ENCODE results near the gene DMBT1.
"Not testable (repeated sequence)": the region's sequence is repeated elsewhere in the genome, so short reads cannot be mapped to it uniquely, and the experiment has no call there.

The DMBT1 gene

GRCh38 chr10:122571892-122572291, 11.3 kb downstream of the DMBT1 start:
- TF ChIP-seq ZFX (IDR thresholded peaks at IDR 0.05) (no peak), CTCF (conservative IDR thresholded peaks at IDR 0.05) (no peak)
- H3K27ac ChIP-seq: no peak overlapping the region

GRCh38 chr10:122575776-122576175, 15.2 kb downstream of the DMBT1 start:
- TF ChIP-seq ZFX (IDR thresholded peaks at IDR 0.05) (no peak), CTCF (conservative IDR thresholded peaks at IDR 0.05) (no peak)
- no peak overlapping the region for H3K27ac ChIP-seq

GRCh38 chr10:122576291-122576690, 15.7 kb downstream of the DMBT1 start:
- no peak overlapping the region for H3K27ac ChIP-seq

GRCh38 chr10:122577311-122577885, 16.8 kb downstream of the DMBT1 start:
- TF ChIP-seq CTCF (conservative IDR thresholded peaks at IDR 0.05) (no peak), ZFX (IDR thresholded peaks at IDR 0.05) (no peak)
- H3K27ac ChIP-seq: no peak overlapping the region

More at GRCh38 chr10:122576291-122576690, 15.7 kb downstream of the DMBT1 start:
- TF ChIP-seq CTCF (conservative IDR thresholded peaks at IDR 0.05) (no peak), ZFX (IDR thresholded peaks at IDR 0.05) (no peak)

- not testable (repeated sequence) for H3K27ac ChIP-seq
Measured at GRCh38 chr10:122586070-122586469, 25.5 kb downstream of the DMBT1 start.

GRCh38 chr10:122587098-122587760, 26.7 kb downstream of the DMBT1 start:
- no peak overlapping the region for H3K27ac ChIP-seq
- TF ChIP-seq ZFX (IDR thresholded peaks at IDR 0.05) (no peak), CTCF (conservative IDR thresholded peaks at IDR 0.05) (no peak)

GRCh38 chr10:122588381-122588780, 27.8 kb downstream of the DMBT1 start:
- no peak for TF ChIP-seq ZFX (IDR thresholded peaks at IDR 0.05)
- TF ChIP-seq CTCF (conservative IDR thresholded peaks at IDR 0.05): no peak
- H3K27ac ChIP-seq: no peak overlapping the region

GRCh38 chr10:122590153-122590552, 29.6 kb downstream of the DMBT1 start:
- H3K27ac ChIP-seq: no peak overlapping the region
- TF ChIP-seq ZFX (IDR thresholded peaks at IDR 0.05): no peak
- TF ChIP-seq CTCF (conservative IDR thresholded peaks at IDR 0.05): no peak
